NCI-H345 (cell line): Measurements from ENCODE around the gene GDF7.
"Not testable (repeated sequence)": the region's sequence is repeated elsewhere in the genome, so short reads cannot be mapped to it uniquely, and the experiment has no call there.

Source experiments
- DNase-seq: peaks from one replicate; lab custom pipeline; 2025; lab: John Stamatoyannopoulos, UW

GDF7 gene

DNA sequence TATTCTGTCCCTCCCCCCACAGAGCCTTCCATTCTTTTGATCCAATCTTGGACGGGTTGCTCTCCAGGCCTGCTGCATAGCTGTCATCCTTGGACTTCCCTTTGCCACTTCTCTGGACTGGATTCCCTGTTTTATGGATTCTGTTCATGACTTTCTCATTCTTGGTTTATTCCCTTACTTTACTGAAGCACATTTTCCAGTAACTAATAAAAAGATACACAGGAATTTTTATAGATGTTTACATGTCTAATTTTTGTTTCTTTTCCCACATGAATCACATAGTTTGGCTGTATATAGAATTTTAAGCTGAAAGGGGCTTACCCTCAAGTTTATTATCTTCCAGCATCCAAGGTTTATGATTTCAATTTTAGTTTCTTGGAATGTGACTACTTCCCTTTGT, 37.9 kb downstream of the GDF7 start:
- DNase-seq, result no peak

DNA sequence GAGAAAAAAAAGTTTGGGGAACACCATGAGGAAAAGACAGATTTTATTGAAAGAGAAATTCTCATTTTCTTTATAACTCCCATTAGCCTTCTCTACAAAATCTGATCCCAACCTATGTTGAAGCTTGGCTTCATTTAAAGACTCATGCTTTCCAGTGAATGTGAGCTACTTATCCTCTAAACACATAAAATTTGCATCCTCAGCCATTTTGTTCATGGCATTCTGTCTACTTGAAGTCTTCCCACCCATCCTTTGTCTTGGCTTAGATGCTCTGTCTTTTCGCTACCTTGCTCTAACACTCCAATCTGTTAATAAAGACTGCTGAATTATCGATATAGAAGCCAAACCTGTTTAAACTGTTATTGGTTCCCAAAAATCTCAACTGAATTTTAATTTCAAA, 39.3 kb downstream of the GDF7 start:
- DNase-seq, result no peak

DNA sequence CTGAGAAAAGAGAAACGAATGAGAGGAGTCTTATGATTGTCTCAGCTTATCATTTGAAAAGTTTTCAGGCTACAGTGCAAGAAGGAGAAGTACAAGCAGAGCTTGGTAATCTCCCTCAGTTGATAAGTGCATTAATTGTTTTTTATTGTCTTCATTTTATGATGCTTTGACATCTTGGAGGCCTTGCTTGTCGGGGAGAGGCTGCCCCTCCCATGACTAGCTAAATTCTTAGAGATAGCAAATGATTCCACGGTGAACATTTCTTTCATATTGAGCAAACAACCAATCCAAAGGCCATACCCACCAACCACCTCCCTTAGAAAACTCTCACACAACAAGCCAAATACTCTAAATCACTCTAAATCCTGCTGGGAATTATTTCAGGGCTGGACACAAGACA, 39.8 kb downstream of the GDF7 start:
- DNase-seq, result no peak

DNA sequence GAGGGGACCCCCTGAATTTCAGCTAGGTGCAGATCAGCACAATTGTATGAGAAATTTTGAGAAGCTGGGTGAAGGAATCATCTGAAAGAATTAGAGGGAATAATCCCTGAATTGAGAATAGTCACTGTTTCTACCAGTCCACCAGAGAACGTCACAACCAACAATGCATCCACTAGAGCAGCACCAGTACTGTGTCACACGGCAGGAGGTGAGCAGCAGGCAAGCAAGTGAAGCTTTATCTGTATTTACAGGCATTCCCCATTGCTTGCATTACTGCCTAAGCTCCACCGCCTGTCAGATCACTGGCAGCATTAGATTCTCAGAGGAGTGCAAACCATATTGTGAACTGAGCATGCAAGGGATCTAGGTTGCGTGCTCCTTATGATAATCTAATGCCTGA, 40.7 kb downstream of the GDF7 start:
- DNase-seq, result no peak

DNA sequence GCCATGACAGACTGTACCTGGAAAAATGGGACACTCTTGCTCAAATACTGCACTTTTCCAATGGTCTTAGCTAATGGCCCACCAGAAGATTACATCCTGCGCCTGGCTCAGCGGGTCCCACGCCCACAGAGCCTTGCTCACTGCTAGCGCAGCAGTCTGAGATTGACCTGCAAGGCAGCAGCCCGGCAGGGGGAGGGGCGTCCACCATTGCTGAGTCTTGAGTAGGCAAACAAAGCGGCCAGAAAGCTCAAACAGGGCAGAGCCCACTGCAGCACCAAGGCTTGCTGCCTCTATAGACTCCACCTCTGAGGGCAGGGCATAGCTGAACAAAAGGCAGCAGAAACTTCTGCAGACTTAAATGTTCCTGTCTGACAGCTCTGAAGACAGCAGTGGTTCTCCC, 44.7 kb downstream of the GDF7 start:
- not testable (repeated sequence) for DNase-seq

DNA sequence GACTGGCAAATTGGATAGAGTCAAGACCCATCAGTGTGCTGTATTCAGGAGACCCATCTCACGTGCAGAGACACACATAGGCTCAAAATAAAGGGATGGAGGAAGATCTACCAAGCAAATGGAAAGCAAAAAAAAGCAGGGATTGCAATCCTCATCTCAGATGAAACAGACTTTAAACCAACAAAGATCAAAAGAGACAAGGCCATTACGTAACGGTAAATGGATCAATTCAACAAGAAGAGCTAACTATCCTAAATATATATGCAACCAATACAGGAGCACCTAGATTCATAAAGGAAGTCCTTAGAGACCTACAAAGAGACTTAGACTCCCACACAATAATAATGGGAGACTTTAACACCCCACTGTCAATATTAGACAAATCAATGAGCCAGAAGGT, 46.6 kb downstream of the GDF7 start:
- not testable (repeated sequence) for DNase-seq

DNA sequence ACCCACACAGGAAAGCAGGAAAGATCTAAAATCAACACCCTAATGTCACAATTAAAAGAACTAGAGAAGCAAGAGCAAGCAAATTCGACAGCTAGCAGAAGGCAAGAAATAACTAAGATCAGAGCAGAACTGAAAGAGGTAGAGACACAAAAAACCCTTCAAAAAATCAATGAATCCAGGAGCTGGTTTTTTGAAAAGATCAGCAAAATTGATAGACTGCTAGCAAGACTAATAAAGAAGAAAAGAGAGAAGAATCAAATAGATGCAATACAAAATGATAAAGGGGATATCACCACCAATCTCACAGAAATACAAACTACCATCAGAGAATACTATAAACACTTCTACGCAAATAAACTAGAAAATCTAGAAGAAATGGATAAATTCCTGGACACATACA, 47.5 kb downstream of the GDF7 start:
- DNase-seq, result not testable (repeated sequence)

DNA sequence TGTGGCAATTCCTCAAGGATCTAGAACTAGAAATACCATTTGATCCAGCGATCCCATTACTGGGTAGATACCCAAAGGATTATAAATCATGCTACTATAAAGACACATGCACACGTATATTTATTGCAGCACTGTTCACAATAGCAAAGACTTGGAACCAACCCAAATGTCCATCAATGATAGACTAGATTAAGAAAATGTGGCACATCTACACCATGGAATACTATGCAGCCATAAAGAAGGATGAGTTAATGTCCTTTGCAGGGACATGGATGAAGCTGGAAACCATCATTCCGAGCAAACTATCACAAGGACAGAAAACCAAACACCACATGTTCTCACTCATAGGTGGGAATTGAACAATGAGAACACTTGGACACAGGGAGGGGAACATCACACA, 49.2 kb downstream of the GDF7 start:
- not testable (repeated sequence) for DNase-seq

DNA sequence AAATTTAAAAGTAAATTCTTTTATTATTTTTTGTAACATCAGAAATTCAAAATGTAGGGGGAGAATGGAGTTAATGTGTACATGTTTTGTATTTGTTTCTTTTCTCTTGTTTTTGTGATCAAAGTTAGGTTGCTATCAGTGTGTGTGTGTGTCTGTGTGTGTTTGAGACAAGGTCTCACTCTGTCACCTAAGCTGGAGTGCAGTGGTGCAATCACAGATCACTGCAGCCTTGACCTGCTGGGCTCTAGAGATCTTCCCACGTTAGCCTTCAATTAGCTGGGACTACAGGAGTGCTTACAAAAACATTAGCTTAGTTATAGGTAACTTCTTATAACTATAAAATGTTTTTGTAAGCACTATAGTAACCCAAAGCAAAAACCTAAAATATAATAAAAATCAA, 50.7 kb downstream of the GDF7 start:
- DNase-seq, result no peak

DNA sequence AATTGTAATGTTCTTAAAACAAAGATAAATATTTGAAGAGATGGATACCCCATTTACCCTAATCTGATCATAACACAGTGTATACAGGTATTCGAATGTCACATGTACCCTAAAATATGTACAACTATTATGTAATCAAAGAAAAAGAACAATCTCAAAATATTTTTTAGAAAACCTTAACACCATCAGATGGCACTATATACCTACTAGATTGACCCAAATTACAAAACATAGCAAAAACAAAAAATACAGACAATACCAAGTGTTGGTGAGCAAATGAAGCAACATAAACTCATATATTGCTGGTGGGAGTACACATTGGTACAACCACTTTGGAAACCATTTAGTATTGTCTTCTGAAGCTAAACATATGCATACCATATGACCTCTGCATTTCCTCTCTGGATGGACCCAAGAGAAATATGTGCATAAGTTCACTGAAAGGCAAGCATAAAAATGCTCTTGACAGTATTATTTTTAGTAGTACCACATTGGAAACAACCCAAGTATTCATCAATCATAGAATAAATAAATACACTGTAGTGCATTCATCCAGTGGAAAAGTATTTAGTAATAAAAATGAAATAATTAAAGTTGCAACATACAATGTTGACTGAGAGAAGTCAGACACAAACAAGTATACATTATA, 55.8 kb downstream of the GDF7 start:
- DNase-seq, result no peak

DNA sequence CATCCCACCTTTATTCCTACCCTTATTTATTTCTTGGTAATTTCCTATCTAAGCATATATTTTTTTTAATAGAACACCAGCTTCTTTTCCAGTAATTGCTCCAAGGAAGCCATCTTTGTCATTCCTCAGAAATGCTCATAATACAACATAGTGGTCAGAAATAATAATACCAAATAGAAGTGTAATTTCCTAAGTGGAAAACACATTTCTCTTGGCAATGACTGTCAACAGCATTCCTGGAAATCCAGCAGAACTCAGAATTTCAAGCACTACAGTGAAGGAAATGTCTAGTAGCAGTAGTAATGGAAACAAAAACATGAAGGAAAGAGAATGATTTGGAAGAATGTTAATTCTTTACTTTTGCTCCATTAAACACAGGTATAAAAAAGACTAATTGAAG, 56.6 kb downstream of the GDF7 start:
- DNase-seq, result no peak

DNA sequence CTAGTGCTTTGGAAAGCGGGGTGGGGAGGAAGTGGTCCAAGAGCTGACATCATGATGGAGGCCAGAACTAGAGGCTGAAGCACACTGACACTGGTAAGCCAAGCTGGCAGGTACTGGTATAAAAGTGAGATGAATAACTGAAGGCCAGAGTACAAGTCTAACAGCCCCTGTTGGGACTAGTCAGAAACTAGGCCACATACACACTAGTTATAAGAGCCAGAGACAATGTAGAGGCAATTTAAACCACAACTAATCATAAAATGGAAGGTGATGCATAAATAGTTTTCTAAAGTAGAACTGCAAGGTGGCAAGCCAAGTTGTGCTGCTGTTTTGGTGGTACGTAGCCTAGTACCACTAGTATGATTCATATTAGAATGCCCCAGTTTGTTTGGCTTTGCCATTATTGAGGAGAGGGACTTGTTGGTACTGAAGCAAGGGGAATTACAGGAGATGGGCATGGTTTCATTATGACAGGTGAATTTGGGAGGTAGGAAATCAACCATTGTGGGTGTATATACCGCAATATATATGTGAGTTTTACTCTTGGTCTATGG, 57.6 kb downstream of the GDF7 start:
- DNase-seq, result no peak

DNA sequence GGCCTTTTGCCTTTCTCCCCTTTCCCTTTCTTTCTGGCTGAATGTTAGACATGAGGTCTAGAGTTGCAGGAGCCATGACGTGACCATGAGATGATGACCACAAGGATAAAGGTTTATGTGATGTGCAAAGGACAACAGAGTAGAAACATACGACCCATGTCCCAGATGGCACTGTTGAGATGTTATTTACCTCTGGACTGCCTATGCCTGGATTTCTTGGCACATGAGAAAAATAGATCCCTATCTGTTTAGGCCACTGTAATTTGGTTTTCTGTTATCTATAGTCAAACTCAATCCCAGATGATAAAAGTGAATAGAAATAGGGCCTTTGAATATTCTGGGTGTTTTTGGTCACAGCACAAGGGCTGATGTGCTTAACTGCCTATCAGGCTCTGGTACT, 58.8 kb downstream of the GDF7 start:
- no peak for DNase-seq

DNA sequence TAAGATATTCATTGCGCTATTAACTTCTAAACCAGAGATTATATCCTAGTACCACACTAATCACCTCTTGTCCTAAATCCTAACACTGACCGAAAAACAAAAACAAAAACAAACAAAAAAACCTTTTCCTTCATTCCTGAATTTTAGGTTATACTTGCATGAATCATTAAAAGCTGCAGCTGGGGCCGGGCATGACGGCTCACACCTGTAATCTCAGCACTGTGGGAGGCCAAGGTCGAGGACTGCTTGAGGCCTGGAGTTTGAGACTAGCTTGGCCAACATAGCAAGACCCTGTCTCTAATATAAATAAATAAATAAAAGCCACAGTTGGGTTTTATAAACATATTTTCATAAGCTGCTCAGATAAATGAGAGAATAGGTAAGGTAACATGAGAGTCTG, 60.0 kb downstream of the GDF7 start:
- no peak for DNase-seq

DNA sequence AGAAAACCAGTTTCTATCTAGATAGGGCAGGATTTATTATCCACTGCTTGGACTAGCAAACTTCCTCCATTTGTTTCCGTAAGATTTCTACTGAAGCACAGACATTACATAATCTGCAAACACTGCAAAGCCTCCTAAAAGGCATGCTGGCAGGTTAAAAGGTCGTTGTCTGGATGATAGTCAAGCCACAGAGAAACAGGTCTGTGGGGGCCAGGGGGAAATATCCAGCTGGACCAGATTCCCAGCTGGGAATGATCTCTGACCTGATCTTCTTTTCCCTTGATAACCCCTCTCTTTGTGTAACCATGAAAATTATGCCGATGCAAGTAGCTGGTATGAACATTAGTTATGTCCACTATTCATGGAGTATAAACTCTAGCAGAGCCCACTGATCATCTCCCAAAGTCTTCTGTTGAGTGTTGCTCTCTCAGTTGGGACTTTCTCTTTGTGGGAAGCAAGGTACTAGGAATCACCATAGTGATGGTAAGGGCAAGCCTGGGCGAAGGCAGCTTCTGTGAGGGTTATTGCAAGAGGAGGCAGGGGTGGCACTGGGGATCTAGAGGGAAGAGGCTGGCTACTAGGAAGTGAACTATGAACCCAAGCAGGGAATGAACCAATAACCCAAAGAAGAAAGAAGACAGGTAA, 61.3 kb downstream of the GDF7 start:
- DNase-seq, result no peak
